IMR-90 (cell line): ENCODE measurements around the gene SMTN. TPM values are rescaled to one million over a fixed set of nuclear protein-coding genes. Genes with fewer than 3 reads are reported as not detected.

Experiments
- ATAC-seq: fragments of 200-7000 bp; cut with Tn5 transposase; 2 replicates; pipeline ENCODE4 v1.9.1; 2020; ENCODE audit warnings: low read depth, mild to moderate bottlenecking, moderate library complexity
- BruUV-seq: library from RNA; stranded (reverse); fragments of 400-500 nt; replicated peaks from 2 replicates; lab custom pipeline; 2021; lab: Mats Ljungman, UMichigan
- CTCF ChIA-PET: fragments of 300-600 bp; formaldehyde crosslinking; extraction: SDS; loops from one replicate; lab custom pipeline; 2021; ENCODE audit warnings: antibody characterized with exemption; lab: Yijun Ruan, JAX
- POLR2A ChIA-PET: fragments of 300-600 bp; sonication (Branson Sonifier 250); formaldehyde crosslinking; loops from one replicate; lab custom pipeline; 2022; ENCODE audit warnings: antibody characterized with exemption; ENCODE audit not compliant: unreplicated experiment; lab: Charles Lee
- DNase-seq: peaks from one replicate; pipeline ENCODE4 v3.0.0; 2013
- H2AFZ ChIP-seq: replicated peaks from 2 replicates; pipeline ENCODE3; 2013; ENCODE audit warnings: low read length, mild to moderate bottlenecking; ENCODE audit not compliant: poor library complexity
- H2AK5ac ChIP-seq: 2 replicates; pipeline ENCODE4 v1.6.1; 2013; ENCODE audit warnings: low read depth, low read length, inconsistent platforms
- H2AK9ac ChIP-seq: replicated peaks from 2 replicates; pipeline ENCODE3; 2013; ENCODE audit warnings: mild to moderate bottlenecking, low read depth, low read length, moderate library complexity; ENCODE audit not compliant: poor library complexity
- H2BK120ac ChIP-seq: 2 replicates; pipeline ENCODE4 v1.6.1; 2013; ENCODE audit warnings: low read depth, low read length, inconsistent platforms
- H2BK15ac ChIP-seq: 3 replicates; pipeline ENCODE4 v1.6.1; 2013; ENCODE audit warnings: low read depth, low read length, inconsistent platforms
- H2BK20ac ChIP-seq: 2 replicates; pipeline ENCODE4 v1.6.1; 2013; ENCODE audit warnings: low read depth, mild to moderate bottlenecking, inconsistent platforms, low read length, moderate library complexity
- H2BK5ac ChIP-seq: 2 replicates; pipeline ENCODE4 v1.6.1; 2013; ENCODE audit warnings: mild to moderate bottlenecking, low read depth, low read length, inconsistent platforms; ENCODE audit not compliant: poor library complexity, severe bottlenecking
- H3K14ac ChIP-seq: replicated peaks from 2 replicates; pipeline ENCODE4 v1.6.1; 2013; ENCODE audit warnings: low read depth, low read length, inconsistent platforms
- H3K18ac ChIP-seq: 2 replicates; pipeline ENCODE4 v1.6.1; 2013; ENCODE audit warnings: low read depth, low read length, control low read depth
- H3K23ac ChIP-seq: 2 replicates; pipeline ENCODE4 v1.6.1; 2013; ENCODE audit warnings: low read depth, low read length, inconsistent platforms
- H3K27ac ChIP-seq: 2 replicates; pipeline ENCODE4 v1.5.1; 2013; ENCODE audit warnings: mild to moderate bottlenecking, control low read depth, low read length; ENCODE audit not compliant: insufficient read depth
- H3K27me3 ChIP-seq: 2 replicates; pipeline ENCODE4 v1.6.1; 2013; ENCODE audit warnings: low read length; ENCODE audit not compliant: control insufficient read depth, insufficient read depth
- H3K36me3 ChIP-seq: 2 replicates; pipeline ENCODE4 v1.6.1; 2013; ENCODE audit warnings: low read length, mixed read lengths; ENCODE audit not compliant: control insufficient read depth, insufficient read depth
- H3K4ac ChIP-seq: 2 replicates; pipeline ENCODE4 v1.6.1; 2013; ENCODE audit warnings: low read depth, low read length, inconsistent platforms
- H3K4me1 ChIP-seq: 2 replicates; pipeline ENCODE4 v1.6.1; 2013; ENCODE audit warnings: low read length, mixed read lengths; ENCODE audit not compliant: control insufficient read depth, insufficient read depth
- H3K4me2 ChIP-seq: 2 replicates; pipeline ENCODE4 v1.6.1; 2013; ENCODE audit warnings: low read depth, mild to moderate bottlenecking, control low read depth, low read length, moderate library complexity
- H3K4me3 ChIP-seq: 2 replicates; pipeline ENCODE4 v1.5.1; 2013; ENCODE audit warnings: low read depth, mild to moderate bottlenecking, control low read depth, low read length, moderate library complexity; ENCODE audit not compliant: insufficient read depth
- H3K56ac ChIP-seq: 2 replicates; pipeline ENCODE4 v1.6.1; 2013; ENCODE audit warnings: low read length, inconsistent platforms; ENCODE audit not compliant: insufficient read depth; ENCODE audit errors: extremely low read depth
- H3K79me1 ChIP-seq, 2 experiments: 2 replicates each; pipeline ENCODE4 v1.6.1; 2013; ENCODE audit warnings: low read length in 2 of 2, inconsistent platforms in 1 of 2, low read depth in 1 of 2
- H3K9ac ChIP-seq: 2 replicates; pipeline ENCODE4 v1.6.1; 2013; ENCODE audit warnings: low read depth, low read length, control low read depth
- H3K9me1 ChIP-seq: 2 replicates; pipeline ENCODE4 v1.6.1; 2013; ENCODE audit warnings: low read length, inconsistent platforms; ENCODE audit not compliant: insufficient read depth
- H3K9me3 ChIP-seq: 2 replicates; pipeline ENCODE4 v1.6.1; 2013; ENCODE audit warnings: low read length; ENCODE audit not compliant: control insufficient read depth, insufficient read depth
- H4K20me1 ChIP-seq: 2 replicates; pipeline ENCODE4 v1.6.1; 2013; ENCODE audit warnings: low read length, inconsistent platforms; ENCODE audit not compliant: insufficient read depth
- H4K5ac ChIP-seq: 2 replicates; pipeline ENCODE4 v1.6.1; 2013; ENCODE audit warnings: mild to moderate bottlenecking, low read depth, low read length, control low read depth
- H4K8ac ChIP-seq, 2 experiments: 2 replicates each; pipeline ENCODE4 v1.6.1; 2013; ENCODE audit warnings: low read depth in 2 of 2, low read length in 2 of 2, control low read depth in 1 of 2, inconsistent platforms in 1 of 2
- H4K91ac ChIP-seq: 2 replicates; pipeline ENCODE4 v1.6.1; 2013; ENCODE audit warnings: low read depth, low read length, inconsistent platforms; ENCODE audit not compliant: insufficient read depth
- BHLHE40 ChIP-seq: fragments of 150-350 bp; IDR thresholded peaks from 2 replicates; pipeline ENCODE4 v1.6.1; 2016; ENCODE audit warnings: mild to moderate bottlenecking, low read depth, low read length
- MXI1 ChIP-seq: IDR thresholded peaks from 2 replicates; pipeline ENCODE4 v1.6.1; 2012; ENCODE audit warnings: low read depth, mild to moderate bottlenecking, low read length, moderate library complexity, borderline replicate concordance
- POLR2A ChIP-seq: IDR thresholded peaks from 2 replicates; pipeline ENCODE4 v1.6.1; 2012; ENCODE audit warnings: mild to moderate bottlenecking, low read depth, low read length
- RFX5 ChIP-seq: IDR thresholded peaks from 2 replicates; pipeline ENCODE4 v1.8.0; 2012; ENCODE audit warnings: low read depth, mild to moderate bottlenecking, low read length, moderate library complexity
- SMC3 ChIP-seq: fragments of 150-350 bp; IDR thresholded peaks from 2 replicates; pipeline ENCODE4 v1.6.1; 2016; ENCODE audit warnings: low read depth, mild to moderate bottlenecking, antibody characterized with exemption, low read length, moderate library complexity
- USF2 ChIP-seq: fragments of 150-350 bp; IDR thresholded peaks from 2 replicates; pipeline ENCODE4 v1.6.1; 2017; ENCODE audit warnings: mild to moderate bottlenecking, antibody characterized with exemption, low read length, low read depth
- WGBS, 2 experiments: methylation state at CpG; one replicate each; pipeline versions ENCODE4 v1.1.5 to v1.1.7; 2013; ENCODE audit warnings: missing lambda C conversion rate in 2 of 2; ENCODE audit not compliant: insufficient read length in 1 of 2; ENCODE audit errors: extremely low coverage in 2 of 2; 5-methylcytosine and 5-hydroxymethylcytosine counted together
- dilution Hi-C: fragments of 300-500 bp; cut with HindIII; formaldehyde crosslinking; loops from one replicate; pipeline ENCODE4 v1.14.3; 2018; ENCODE audit warnings: low sequenced_read_pairs; ENCODE audit not compliant: unreplicated experiment
- in situ Hi-C: fragments of 300-500 bp; cut with MboI; formaldehyde crosslinking; loops from 3 replicates; pipeline ENCODE4 v1.14.3; 2019; ENCODE audit warnings: low sequenced_read_pairs, inconsistent platforms, mixed read lengths
- intact Hi-C: fragments of 100-400 bp; cut with micrococcal nuclease; formaldehyde crosslinking; loops from 2 replicates; pipeline ENCODE4 v1.10.0; 2022
- polyA plus RNA-seq, 3 experiments: library from polyadenylated mRNA; depleted of rRNA; stranded (reverse); fragments of >200 nt; gene quantifications; 2 replicates each; pipeline ENCODE4 v1.2.3, GENCODE V29; 2012; ENCODE audit warnings: low replicate concordance in 1 of 3
- total RNA-seq: library from RNA; depleted of rRNA; stranded (reverse); fragments of >200 nt; gene quantifications from 2 replicates; pipeline ENCODE4 v1.2.3, GENCODE V29; 2012
- TF ChIP-seq, protein P1 (sequence below): conservative IDR thresholded peaks from 2 replicates; pipeline ENCODE4 v1.5.1; 2012; ENCODE audit warnings: mild to moderate bottlenecking, low read depth, low read length, improper control_type of control experiment
- TF ChIP-seq, protein P2 (sequence below): fragments of 150-350 bp; IDR thresholded peaks from 2 replicates; pipeline ENCODE4 v1.6.1; 2016; ENCODE audit warnings: low read depth, mild to moderate bottlenecking, low read length, moderate library complexity, borderline replicate concordance

SMTN gene
- total and polyA plus RNA-seq, 2 of the 4 experiments (the other 2 are of a cell fraction), result 53.6 to 63.7 TPM

DNA sequence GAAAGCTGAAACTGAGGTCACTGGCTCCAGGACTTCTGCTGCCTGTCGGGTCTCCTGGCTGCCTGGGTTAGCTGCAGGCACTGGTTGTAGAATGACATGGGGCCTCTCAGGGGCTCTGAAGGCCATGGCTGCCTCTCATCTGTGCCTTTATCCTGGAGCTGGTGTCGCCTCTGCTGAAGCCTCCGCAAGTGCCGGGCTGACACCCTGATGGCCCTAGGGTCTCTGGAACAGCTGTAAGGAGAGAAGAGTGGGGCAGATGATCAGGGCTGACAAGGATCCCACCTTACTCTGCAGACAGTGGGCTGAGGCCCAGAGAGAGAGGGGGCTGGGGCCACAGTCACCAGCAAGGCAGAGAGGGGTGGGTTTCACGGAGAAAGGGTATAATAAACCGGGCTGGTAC lies 54.6 kb downstream of the SMTN start:
- Histone ChIP-seq H2BK5ac (no peak overlapping the region), H3K9me3 (no peaks in the 10 kb centered on the region), H2AK9ac (no peak overlapping the region), H4K5ac (no peak overlapping the region), H2BK20ac (no peak overlapping the region), H3K27ac (no peak overlapping the region), H2AFZ (no peak overlapping the region), H3K4ac (no peak overlapping the region), H3K4me2 (no peak overlapping the region), H3K79me1 (no peaks in the 10 kb centered on the region), H3K14ac (no peak overlapping the region), H3K18ac (no peak overlapping the region), H3K4me1 (no peaks in the 10 kb centered on the region), H4K91ac (no peak overlapping the region), H4K8ac (no peak overlapping the region), H3K23ac (no peak overlapping the region), H3K4me3 (no peak overlapping the region), H3K56ac (no peak overlapping the region), H3K9ac (no peak overlapping the region), H4K20me1 (no peaks in the 10 kb centered on the region), H3K9me1 (no peaks in the 10 kb centered on the region), H2BK15ac (no peak overlapping the region), H3K36me3 (no peaks in the 10 kb centered on the region), H2AK5ac (no peak overlapping the region), H3K27me3 (peaks cover 22% of the 10 kb centered on the region), H2BK120ac (no peak overlapping the region)
- BruUV-seq, result no TSS peak
- TF ChIP-seq MXI1 (no peak), RFX5 (no peak), POLR2A (no peak), BHLHE40 (no peak), USF2 (no peak), SMC3 (no peak)
- TF ChIP-seq, protein P1, sequence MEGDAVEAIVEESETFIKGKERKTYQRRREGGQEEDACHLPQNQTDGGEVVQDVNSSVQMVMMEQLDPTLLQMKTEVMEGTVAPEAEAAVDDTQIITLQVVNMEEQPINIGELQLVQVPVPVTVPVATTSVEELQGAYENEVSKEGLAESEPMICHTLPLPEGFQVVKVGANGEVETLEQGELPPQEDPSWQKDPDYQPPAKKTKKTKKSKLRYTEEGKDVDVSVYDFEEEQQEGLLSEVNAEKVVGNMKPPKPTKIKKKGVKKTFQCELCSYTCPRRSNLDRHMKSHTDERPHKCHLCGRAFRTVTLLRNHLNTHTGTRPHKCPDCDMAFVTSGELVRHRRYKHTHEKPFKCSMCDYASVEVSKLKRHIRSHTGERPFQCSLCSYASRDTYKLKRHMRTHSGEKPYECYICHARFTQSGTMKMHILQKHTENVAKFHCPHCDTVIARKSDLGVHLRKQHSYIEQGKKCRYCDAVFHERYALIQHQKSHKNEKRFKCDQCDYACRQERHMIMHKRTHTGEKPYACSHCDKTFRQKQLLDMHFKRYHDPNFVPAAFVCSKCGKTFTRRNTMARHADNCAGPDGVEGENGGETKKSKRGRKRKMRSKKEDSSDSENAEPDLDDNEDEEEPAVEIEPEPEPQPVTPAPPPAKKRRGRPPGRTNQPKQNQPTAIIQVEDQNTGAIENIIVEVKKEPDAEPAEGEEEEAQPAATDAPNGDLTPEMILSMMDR, result no peak
- TF ChIP-seq, protein P2, sequence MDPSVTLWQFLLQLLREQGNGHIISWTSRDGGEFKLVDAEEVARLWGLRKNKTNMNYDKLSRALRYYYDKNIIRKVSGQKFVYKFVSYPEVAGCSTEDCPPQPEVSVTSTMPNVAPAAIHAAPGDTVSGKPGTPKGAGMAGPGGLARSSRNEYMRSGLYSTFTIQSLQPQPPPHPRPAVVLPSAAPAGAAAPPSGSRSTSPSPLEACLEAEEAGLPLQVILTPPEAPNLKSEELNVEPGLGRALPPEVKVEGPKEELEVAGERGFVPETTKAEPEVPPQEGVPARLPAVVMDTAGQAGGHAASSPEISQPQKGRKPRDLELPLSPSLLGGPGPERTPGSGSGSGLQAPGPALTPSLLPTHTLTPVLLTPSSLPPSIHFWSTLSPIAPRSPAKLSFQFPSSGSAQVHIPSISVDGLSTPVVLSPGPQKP, result no peak
- 100% methylated on average over 1 of the region's 6 CpGs; no CpG with 5 or more reads in 1 of the 2 experiments for WGBS, 2 experiments
- intact Hi-C loops, result no loop called here
- ATAC-seq, result no peak
- no peak for DNase-seq
- POLR2A ChIA-PET, result no interaction called here
- dilution Hi-C loops, result no loop called here
- CTCF ChIA-PET, result interaction anchor here (1.4 kb wide), 1 partner anchor 28 kb away, joined by 4 read pairs; the partner anchor contains the start of gene SELENOM
- in situ Hi-C loops, result no loop called here
